Thoracic aorta (tissue), 2 donors: Measurements from ENCODE around the gene FAM184B. TPM values are rescaled to one million over a fixed set of nuclear protein-coding genes. Genes with fewer than 3 reads are reported as not detected.

Experiments used
- ATAC-seq: fragments of 150-250 bp; one replicate; pipeline ENCODE4 v1.8.0; 2017; ENCODE audit warnings: low read depth; ENCODE audit not compliant: insufficient number of reproducible peaks, low FRiP score
- DNase-seq: peaks from one replicate; pipeline ENCODE4 v3.0.0-alpha.2; 2020; ENCODE audit warnings: low spot score
- H3K27ac ChIP-seq, 2 donors: fragments of 200-600 bp; sonication (generic); 1 replicate in 1 of 2; 2 replicates in 1 of 2; pipeline ENCODE4 v1.5.1; 2016; ENCODE audit warnings: mild to moderate bottlenecking in 2 of 2, moderate library complexity in 2 of 2
- H3K27me3 ChIP-seq: fragments of 200-600 bp; sonication (generic); replicated peaks from 2 replicates; pipeline ENCODE4 v1.6.0; 2016; ENCODE audit warnings: mild to moderate bottlenecking; ENCODE audit not compliant: insufficient read depth
- H3K36me3 ChIP-seq: fragments of 200-600 bp; sonication (generic); one replicate; pipeline ENCODE4 v1.5.1; 2016
- H3K4me1 ChIP-seq, 2 donors: fragments of 200-600 bp; sonication (generic); 1 replicate in 1 of 2; 2 replicates in 1 of 2; pipeline versions ENCODE4 v1.5.1 to v1.6.0; 2016; ENCODE audit warnings: low read depth in 2 of 2, mild to moderate bottlenecking in 1 of 2; ENCODE audit not compliant: control insufficient read depth in 1 of 2
- H3K4me3 ChIP-seq: fragments of 200-600 bp; sonication (generic); 2 replicates; pipeline ENCODE4 v1.5.1; 2016; ENCODE audit warnings: mild to moderate bottlenecking
- H3K9me3 ChIP-seq: fragments of 200-600 bp; sonication (generic); 2 replicates; pipeline ENCODE4 v1.5.1; 2016
- total RNA-seq, 2 donors: library from RNA; depleted of rRNA; stranded (reverse); fragments of >200 nt; gene quantifications; one replicate each; pipeline versions ENCODE4 v1.1.0 to v1.2.3, GENCODE V29; 2016
- TF ChIP-seq, protein P1 (sequence below): fragments of 200-600 bp; sonication (generic); IDR thresholded peaks from one replicate; pipeline ENCODE4 v1.5.1; 2019; ENCODE audit warnings: antibody characterized with exemption

FAM184B gene
- total RNA-seq, 2 donors from 2014 or later, result not detected

- Histone ChIP-seq H3K4me1 (no peaks in the 10 kb centered on the region), H3K27ac (no peak overlapping the region), H3K36me3 (no peaks in the 10 kb centered on the region), H3K4me3 (no peak overlapping the region), H3K27me3 (no peaks in the 10 kb centered on the region), H3K9me3 (no peaks in the 10 kb centered on the region)
- DNase-seq (no peak), ATAC-seq (no peak)
- TF ChIP-seq, protein P1, sequence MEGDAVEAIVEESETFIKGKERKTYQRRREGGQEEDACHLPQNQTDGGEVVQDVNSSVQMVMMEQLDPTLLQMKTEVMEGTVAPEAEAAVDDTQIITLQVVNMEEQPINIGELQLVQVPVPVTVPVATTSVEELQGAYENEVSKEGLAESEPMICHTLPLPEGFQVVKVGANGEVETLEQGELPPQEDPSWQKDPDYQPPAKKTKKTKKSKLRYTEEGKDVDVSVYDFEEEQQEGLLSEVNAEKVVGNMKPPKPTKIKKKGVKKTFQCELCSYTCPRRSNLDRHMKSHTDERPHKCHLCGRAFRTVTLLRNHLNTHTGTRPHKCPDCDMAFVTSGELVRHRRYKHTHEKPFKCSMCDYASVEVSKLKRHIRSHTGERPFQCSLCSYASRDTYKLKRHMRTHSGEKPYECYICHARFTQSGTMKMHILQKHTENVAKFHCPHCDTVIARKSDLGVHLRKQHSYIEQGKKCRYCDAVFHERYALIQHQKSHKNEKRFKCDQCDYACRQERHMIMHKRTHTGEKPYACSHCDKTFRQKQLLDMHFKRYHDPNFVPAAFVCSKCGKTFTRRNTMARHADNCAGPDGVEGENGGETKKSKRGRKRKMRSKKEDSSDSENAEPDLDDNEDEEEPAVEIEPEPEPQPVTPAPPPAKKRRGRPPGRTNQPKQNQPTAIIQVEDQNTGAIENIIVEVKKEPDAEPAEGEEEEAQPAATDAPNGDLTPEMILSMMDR, result no peak
These were observed 99.9 kb downstream of the FAM184B start for GRCh38 chr4:17681281-17682221.

- Histone ChIP-seq H3K27me3 (no peaks in the 10 kb centered on the region), H3K4me1 (no peaks in the 10 kb centered on the region), H3K9me3 (no peaks in the 10 kb centered on the region), H3K27ac (no peak overlapping the region), H3K4me3 (no peak overlapping the region), H3K36me3 (no peaks in the 10 kb centered on the region)
- TF ChIP-seq, protein P1, result no peak
- DNase-seq, result no peak
- ATAC-seq, result no peak
These were observed 100.7 kb downstream of the FAM184B start for GRCh38 chr4:17680559-17681280.

DNA sequence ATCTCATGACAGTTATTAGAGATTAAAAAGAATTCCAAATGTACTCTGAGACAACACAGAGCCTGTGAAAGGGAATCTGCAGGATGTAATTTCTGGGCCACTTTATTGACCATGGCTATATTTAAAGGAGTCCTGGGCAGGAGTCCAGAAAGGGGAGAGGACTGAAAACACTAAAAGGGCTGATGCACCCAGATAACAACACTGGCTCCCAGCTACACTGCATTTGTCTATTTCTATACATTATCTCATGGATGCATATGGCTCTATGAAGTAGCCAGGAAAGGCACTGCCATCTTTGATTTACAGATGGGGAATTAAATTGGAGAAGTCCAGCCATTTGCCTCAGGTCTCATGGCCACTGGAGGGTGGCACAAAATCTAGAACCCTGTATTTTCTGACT, 111.0 kb downstream of the FAM184B start:
- peaks cover 4% of the 10 kb centered on the region for H3K9me3 ChIP-seq
- DNase-seq, result no peak
- H3K4me3 ChIP-seq, result no peak overlapping the region
- no peaks in the 10 kb centered on the region for H3K27me3 ChIP-seq
- no peak overlapping the region for H3K27ac ChIP-seq
- no peaks in the 10 kb centered on the region for H3K4me1 ChIP-seq
- H3K36me3 ChIP-seq, result no peaks in the 10 kb centered on the region
- ATAC-seq, result no peak
- TF ChIP-seq, protein P1, result no peak

DNA sequence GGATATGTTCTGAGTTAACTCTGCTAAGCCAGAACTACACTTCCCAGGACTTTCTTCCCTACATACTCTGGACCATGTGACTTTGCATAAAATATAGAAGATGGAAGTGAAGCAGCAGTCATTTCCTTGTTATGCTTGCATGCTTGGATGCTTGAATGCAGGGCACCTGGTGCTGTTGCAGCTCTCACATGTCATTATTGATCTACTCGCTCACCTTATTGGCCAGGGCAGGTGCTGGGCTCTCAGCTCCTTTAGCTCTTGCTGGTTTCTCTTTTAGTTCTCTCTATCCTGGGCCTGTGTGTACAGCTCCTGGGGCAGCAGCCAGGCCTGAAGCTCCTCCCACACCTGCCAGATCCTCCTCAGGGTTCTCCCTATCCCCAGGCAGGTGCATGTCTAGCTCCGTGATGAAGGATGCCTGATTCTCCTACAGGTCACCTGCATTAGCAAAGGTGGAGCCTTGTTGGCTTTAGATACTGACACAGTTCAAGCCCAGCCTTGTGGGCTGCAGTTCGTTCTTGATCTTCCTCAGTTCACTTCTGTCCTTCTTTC, 113.7 kb downstream of the FAM184B start:
- Histone ChIP-seq H3K4me1 (no peaks in the 10 kb centered on the region), H3K4me3 (no peak overlapping the region), H3K27ac (no peak overlapping the region), H3K9me3 (peaks cover 4% of the 10 kb centered on the region), H3K27me3 (no peaks in the 10 kb centered on the region), H3K36me3 (no peaks in the 10 kb centered on the region)
- ATAC-seq, result no peak
- no peak for DNase-seq
- TF ChIP-seq, protein P1, result no peak

GRCh38 chr4:17667253-17667652, 114.2 kb downstream of the FAM184B start:
- TF ChIP-seq, protein P1, result no peak
- ATAC-seq (no peak), DNase-seq (no peak)
- Histone ChIP-seq H3K36me3 (no peaks in the 10 kb centered on the region), H3K4me1 (no peaks in the 10 kb centered on the region), H3K9me3 (peaks cover under 1% of the 10 kb centered on the region), H3K27me3 (no peaks in the 10 kb centered on the region), H3K4me3 (no peak overlapping the region), H3K27ac (no peak overlapping the region)
